ENCODE results near the gene XPA.

DNA sequence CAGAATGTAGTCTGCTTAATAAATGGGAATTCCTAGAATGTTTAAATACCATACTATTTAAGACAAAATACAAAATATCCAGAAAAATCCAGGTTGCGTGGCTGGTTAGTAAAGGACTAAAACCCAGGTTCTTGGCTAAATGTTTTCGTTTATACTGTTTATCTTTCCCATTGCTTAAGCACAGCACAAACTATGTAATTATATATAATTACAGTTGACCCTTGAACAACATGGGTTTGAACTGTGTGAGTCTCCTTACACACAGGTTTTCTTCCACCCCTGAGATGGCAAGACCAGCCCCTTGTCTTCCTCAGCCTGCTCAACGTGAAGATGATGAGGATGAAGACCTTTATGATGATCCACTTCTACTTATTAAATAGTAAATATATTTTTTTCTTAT is 24.7 kb downstream of the XPA start:
- no peak for TF ChIP-seq GATA3 (IDR thresholded peaks at IDR 0.05; ENCODE audit: low read depth, low read length)
- TF ChIP-seq GATA2 (IDR thresholded peaks at IDR 0.05; ENCODE audit: low read depth, low read length), result no peak
